GM20431 (cell line): Measurements from ENCODE around the gene HSD17B12.

ENCODE experiments used
- in situ Hi-C: fragments of 300-500 bp; cut with MseI, MboI; formaldehyde crosslinking; loops from one replicate; pipeline ENCODE4 v1.15.0; 2020; ENCODE audit warnings: low sequenced_read_pairs; ENCODE audit not compliant: unreplicated experiment

The HSD17B12 gene

DNA sequence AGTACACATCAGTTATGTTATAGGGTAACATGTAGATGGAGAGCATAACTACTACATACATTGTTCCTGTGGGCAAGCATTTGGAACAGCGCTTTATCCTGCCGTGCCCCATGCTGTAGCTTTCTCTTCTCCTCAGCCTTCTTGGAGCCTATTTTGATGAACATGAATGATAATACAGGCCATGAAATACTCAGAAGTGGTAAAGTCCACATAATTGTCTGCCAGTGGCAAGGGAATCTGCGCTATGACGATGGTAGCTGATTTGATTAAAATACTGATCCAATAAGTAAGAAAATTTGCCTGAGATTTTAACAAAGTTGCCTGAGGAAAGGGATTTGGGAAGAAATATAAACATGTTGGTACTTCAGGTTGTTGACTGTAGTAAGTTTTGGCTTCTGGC lies 223.4 kb downstream of the HSD17B12 start:
- in situ Hi-C loops = no loop called here

DNA sequence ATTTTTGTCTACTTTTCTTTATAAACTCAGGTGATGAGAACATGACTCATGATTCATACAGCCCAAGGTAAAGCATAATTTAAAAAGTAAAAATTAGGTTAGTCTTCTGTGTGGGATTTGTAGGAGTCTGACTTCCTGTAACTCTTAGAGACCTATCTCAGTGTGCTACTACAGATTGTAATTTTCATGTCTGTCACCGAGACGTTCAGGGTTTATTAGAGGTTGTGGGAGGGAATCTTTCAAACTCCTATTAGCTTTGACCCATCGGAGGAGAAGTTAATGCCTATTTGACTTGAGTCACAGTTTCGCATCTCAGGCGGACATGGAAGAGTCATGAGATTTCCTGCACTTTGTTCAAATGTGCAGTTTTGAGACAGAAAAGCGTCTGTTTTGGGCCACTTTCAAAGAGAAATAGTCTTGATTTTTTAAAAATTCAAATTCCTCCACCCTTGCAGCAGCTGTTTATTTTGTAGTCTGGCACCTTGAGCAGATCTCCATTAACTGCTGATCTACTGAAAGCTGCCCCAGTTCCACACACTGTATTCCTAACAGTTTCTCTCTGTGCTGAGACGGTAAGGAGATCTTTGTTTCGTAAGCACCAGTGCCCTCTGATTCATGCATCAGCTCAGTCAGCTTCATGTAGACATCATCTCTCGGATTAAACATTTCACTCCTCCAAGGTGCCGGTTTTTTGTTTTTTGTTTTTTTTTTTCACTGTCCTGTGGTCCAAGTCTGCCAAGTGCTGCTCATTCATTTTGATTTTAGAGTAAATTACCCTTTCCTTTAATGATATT lies 224.4 kb downstream of the HSD17B12 start:
- in situ Hi-C loops = no loop called here

DNA sequence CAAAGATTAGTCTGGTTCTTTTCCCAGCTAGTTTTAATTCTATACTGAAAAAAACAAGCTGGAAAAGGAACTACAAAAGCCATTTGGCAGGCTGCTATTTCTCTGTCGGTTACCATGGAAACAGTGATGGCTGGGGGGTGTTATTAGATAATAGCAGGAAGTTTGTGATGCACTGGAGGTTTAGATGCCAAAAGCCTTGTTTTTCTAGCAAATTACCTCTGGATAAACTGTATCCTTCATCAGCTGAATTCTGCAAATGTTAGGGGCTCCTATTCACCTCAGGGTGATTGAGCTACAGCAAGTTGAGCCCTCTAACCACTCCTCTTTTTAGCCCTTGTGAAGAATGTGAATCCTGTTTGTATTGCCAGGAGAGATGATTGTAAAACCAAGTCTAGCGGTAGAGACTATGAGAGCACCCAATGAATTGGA lies 225.3 kb downstream of the HSD17B12 start:
- in situ Hi-C loops = no loop called here
